IMR-90 (cell line): ENCODE measurements around the gene HES4. TPM values are rescaled to one million over a fixed set of nuclear protein-coding genes. Genes with fewer than 3 reads are reported as not detected.
A peak's percentile ranks its signal among the peaks of the same experiment; 100 is the strongest.

ENCODE experiments used
- ATAC-seq: fragments of 200-7000 bp; cut with Tn5 transposase; 2 replicates; pipeline ENCODE4 v1.9.1; 2020; ENCODE audit warnings: low read depth, mild to moderate bottlenecking, moderate library complexity
- BruUV-seq: library from RNA; stranded (reverse); fragments of 400-500 nt; replicated peaks from 2 replicates; lab custom pipeline; 2021; lab: Mats Ljungman, UMichigan
- CTCF ChIA-PET: fragments of 300-600 bp; formaldehyde crosslinking; extraction: SDS; loops from one replicate; lab custom pipeline; 2021; ENCODE audit warnings: antibody characterized with exemption; lab: Yijun Ruan, JAX
- POLR2A ChIA-PET: fragments of 300-600 bp; sonication (Branson Sonifier 250); formaldehyde crosslinking; loops from one replicate; lab custom pipeline; 2022; ENCODE audit warnings: antibody characterized with exemption; ENCODE audit not compliant: unreplicated experiment; lab: Charles Lee
- DNase-seq: peaks from one replicate; pipeline ENCODE4 v3.0.0; 2013
- H2AFZ ChIP-seq: replicated peaks from 2 replicates; pipeline ENCODE3; 2013; ENCODE audit warnings: low read length, mild to moderate bottlenecking; ENCODE audit not compliant: poor library complexity
- H2AK5ac ChIP-seq: 2 replicates; pipeline ENCODE4 v1.6.1; 2013; ENCODE audit warnings: low read depth, low read length, inconsistent platforms
- H2AK9ac ChIP-seq: replicated peaks from 2 replicates; pipeline ENCODE3; 2013; ENCODE audit warnings: mild to moderate bottlenecking, low read depth, low read length, moderate library complexity; ENCODE audit not compliant: poor library complexity
- H2BK120ac ChIP-seq: 2 replicates; pipeline ENCODE4 v1.6.1; 2013; ENCODE audit warnings: low read depth, low read length, inconsistent platforms
- H2BK15ac ChIP-seq: 3 replicates; pipeline ENCODE4 v1.6.1; 2013; ENCODE audit warnings: low read depth, low read length, inconsistent platforms
- H2BK20ac ChIP-seq: 2 replicates; pipeline ENCODE4 v1.6.1; 2013; ENCODE audit warnings: low read depth, mild to moderate bottlenecking, inconsistent platforms, low read length, moderate library complexity
- H2BK5ac ChIP-seq: 2 replicates; pipeline ENCODE4 v1.6.1; 2013; ENCODE audit warnings: mild to moderate bottlenecking, low read depth, low read length, inconsistent platforms; ENCODE audit not compliant: poor library complexity, severe bottlenecking
- H3K14ac ChIP-seq: replicated peaks from 2 replicates; pipeline ENCODE4 v1.6.1; 2013; ENCODE audit warnings: low read depth, low read length, inconsistent platforms
- H3K18ac ChIP-seq: 2 replicates; pipeline ENCODE4 v1.6.1; 2013; ENCODE audit warnings: low read depth, low read length, control low read depth
- H3K23ac ChIP-seq: 2 replicates; pipeline ENCODE4 v1.6.1; 2013; ENCODE audit warnings: low read depth, low read length, inconsistent platforms
- H3K27ac ChIP-seq: 2 replicates; pipeline ENCODE4 v1.5.1; 2013; ENCODE audit warnings: mild to moderate bottlenecking, control low read depth, low read length; ENCODE audit not compliant: insufficient read depth
- H3K27me3 ChIP-seq: 2 replicates; pipeline ENCODE4 v1.6.1; 2013; ENCODE audit warnings: low read length; ENCODE audit not compliant: control insufficient read depth, insufficient read depth
- H3K36me3 ChIP-seq: 2 replicates; pipeline ENCODE4 v1.6.1; 2013; ENCODE audit warnings: low read length, mixed read lengths; ENCODE audit not compliant: control insufficient read depth, insufficient read depth
- H3K4ac ChIP-seq: 2 replicates; pipeline ENCODE4 v1.6.1; 2013; ENCODE audit warnings: low read depth, low read length, inconsistent platforms
- H3K4me1 ChIP-seq: 2 replicates; pipeline ENCODE4 v1.6.1; 2013; ENCODE audit warnings: low read length, mixed read lengths; ENCODE audit not compliant: control insufficient read depth, insufficient read depth
- H3K4me2 ChIP-seq: 2 replicates; pipeline ENCODE4 v1.6.1; 2013; ENCODE audit warnings: low read depth, mild to moderate bottlenecking, control low read depth, low read length, moderate library complexity
- H3K4me3 ChIP-seq: 2 replicates; pipeline ENCODE4 v1.5.1; 2013; ENCODE audit warnings: low read depth, mild to moderate bottlenecking, control low read depth, low read length, moderate library complexity; ENCODE audit not compliant: insufficient read depth
- H3K56ac ChIP-seq: 2 replicates; pipeline ENCODE4 v1.6.1; 2013; ENCODE audit warnings: low read length, inconsistent platforms; ENCODE audit not compliant: insufficient read depth; ENCODE audit errors: extremely low read depth
- H3K79me1 ChIP-seq, 2 experiments: 2 replicates each; pipeline ENCODE4 v1.6.1; 2013; ENCODE audit warnings: low read length in 2 of 2, inconsistent platforms in 1 of 2, low read depth in 1 of 2
- H3K9ac ChIP-seq: 2 replicates; pipeline ENCODE4 v1.6.1; 2013; ENCODE audit warnings: low read depth, low read length, control low read depth
- H3K9me1 ChIP-seq: 2 replicates; pipeline ENCODE4 v1.6.1; 2013; ENCODE audit warnings: low read length, inconsistent platforms; ENCODE audit not compliant: insufficient read depth
- H3K9me3 ChIP-seq: 2 replicates; pipeline ENCODE4 v1.6.1; 2013; ENCODE audit warnings: low read length; ENCODE audit not compliant: control insufficient read depth, insufficient read depth
- H4K20me1 ChIP-seq: 2 replicates; pipeline ENCODE4 v1.6.1; 2013; ENCODE audit warnings: low read length, inconsistent platforms; ENCODE audit not compliant: insufficient read depth
- H4K5ac ChIP-seq: 2 replicates; pipeline ENCODE4 v1.6.1; 2013; ENCODE audit warnings: mild to moderate bottlenecking, low read depth, low read length, control low read depth
- H4K8ac ChIP-seq, 2 experiments: 2 replicates each; pipeline ENCODE4 v1.6.1; 2013; ENCODE audit warnings: low read depth in 2 of 2, low read length in 2 of 2, control low read depth in 1 of 2, inconsistent platforms in 1 of 2
- H4K91ac ChIP-seq: 2 replicates; pipeline ENCODE4 v1.6.1; 2013; ENCODE audit warnings: low read depth, low read length, inconsistent platforms; ENCODE audit not compliant: insufficient read depth
- BHLHE40 ChIP-seq: fragments of 150-350 bp; IDR thresholded peaks from 2 replicates; pipeline ENCODE4 v1.6.1; 2016; ENCODE audit warnings: mild to moderate bottlenecking, low read depth, low read length
- WGBS, 2 experiments: methylation state at CpG; one replicate each; pipeline versions ENCODE4 v1.1.5 to v1.1.7; 2013; ENCODE audit warnings: missing lambda C conversion rate in 2 of 2; ENCODE audit not compliant: insufficient read length in 1 of 2; ENCODE audit errors: extremely low coverage in 2 of 2; 5-methylcytosine and 5-hydroxymethylcytosine counted together
- dilution Hi-C: fragments of 300-500 bp; cut with HindIII; formaldehyde crosslinking; loops from one replicate; pipeline ENCODE4 v1.14.3; 2018; ENCODE audit warnings: low sequenced_read_pairs; ENCODE audit not compliant: unreplicated experiment
- in situ Hi-C: fragments of 300-500 bp; cut with MboI; formaldehyde crosslinking; loops from 3 replicates; pipeline ENCODE4 v1.14.3; 2019; ENCODE audit warnings: low sequenced_read_pairs, inconsistent platforms, mixed read lengths
- intact Hi-C: fragments of 100-400 bp; cut with micrococcal nuclease; formaldehyde crosslinking; loops from 2 replicates; pipeline ENCODE4 v1.10.0; 2022
- polyA plus RNA-seq, 3 experiments: library from polyadenylated mRNA; depleted of rRNA; stranded (reverse); fragments of >200 nt; gene quantifications; 2 replicates each; pipeline ENCODE4 v1.2.3, GENCODE V29; 2012; ENCODE audit warnings: low replicate concordance in 1 of 3
- total RNA-seq: library from RNA; depleted of rRNA; stranded (reverse); fragments of >200 nt; gene quantifications from 2 replicates; pipeline ENCODE4 v1.2.3, GENCODE V29; 2012
- TF ChIP-seq, protein P1 (sequence below): conservative IDR thresholded peaks from 2 replicates; pipeline ENCODE4 v1.5.1; 2012; ENCODE audit warnings: mild to moderate bottlenecking, low read depth, low read length, improper control_type of control experiment

Gene HES4
- total and polyA plus RNA-seq, 2 of the 4 experiments (the other 2 are of a cell fraction) = 1.4 to 11.7 TPM

DNA sequence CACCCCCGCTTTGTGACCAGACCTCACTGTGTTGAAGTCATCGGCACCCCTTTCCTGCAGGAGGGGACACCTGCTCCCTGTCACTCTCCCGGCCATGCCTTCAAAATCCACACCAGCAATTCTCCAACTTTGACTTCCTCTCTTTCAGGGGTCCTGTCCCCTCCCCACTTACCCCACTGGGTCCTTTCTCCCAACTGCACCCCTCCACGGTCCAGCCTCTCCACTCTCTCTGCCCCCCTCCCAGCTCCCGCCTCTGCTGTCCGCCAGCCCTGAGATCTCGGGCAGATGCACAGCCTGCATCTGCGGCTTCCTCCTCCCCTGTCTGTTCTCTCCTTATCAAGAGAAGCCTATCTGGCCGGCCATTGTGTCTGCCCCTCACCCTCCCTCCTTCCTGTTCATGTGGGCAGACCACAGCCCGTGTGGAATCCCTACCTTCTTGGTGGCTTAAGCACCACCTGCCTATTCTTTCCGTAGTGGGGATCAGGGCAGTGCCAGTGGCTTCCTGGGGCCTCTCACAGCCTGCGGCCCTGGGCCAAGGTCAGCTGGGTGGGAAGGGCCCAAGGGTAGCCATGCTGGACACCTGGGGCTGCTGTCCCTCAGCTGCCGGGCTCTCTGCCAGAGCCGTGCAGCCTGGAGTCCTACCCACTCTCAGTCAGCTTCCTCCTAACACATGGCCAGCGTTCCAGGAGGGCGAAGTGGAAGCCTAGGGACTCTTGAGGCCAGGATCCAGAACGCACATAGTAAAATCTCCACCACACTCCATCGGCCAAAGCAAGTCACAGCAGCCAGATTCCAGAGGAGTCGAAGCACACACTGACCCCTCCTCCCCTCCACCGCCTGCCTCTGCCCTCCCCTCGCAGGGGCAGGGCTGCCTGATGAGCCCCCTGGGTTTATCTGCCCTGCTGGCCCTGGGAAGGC, 5.1 kb upstream of the HES4 start:
- no peak overlapping the region for H3K4me2 ChIP-seq
- in situ Hi-C loops = no loop called here
- H3K9me1 ChIP-seq = peaks cover 6% of the 10 kb centered on the region; the same call in 1 of the 2 replicates

More for the DNA sequence above, 5.1 kb upstream of the HES4 start:
- Histone ChIP-seq H4K20me1 (peaks cover 4% of the 10 kb centered on the region; the same call in 1 of the 2 replicates), H3K9me3 (no peaks in the 10 kb centered on the region), H3K9ac (no peak overlapping the region), H3K79me1 (peaks cover 9 to 24% of the 10 kb centered on the region in 2 experiments; a peak in 3 of 4 replicates), H3K36me3 (no peaks in the 10 kb centered on the region), H3K27me3 (no peaks in the 10 kb centered on the region), H3K4me1 (peaks cover 8% of the 10 kb centered on the region), H3K14ac (no peak overlapping the region), H2BK15ac (no peak overlapping the region), H3K4ac (no peak overlapping the region), H2AK9ac (peak overlapping the region; percentile 77), H3K23ac (no peak overlapping the region), H2BK5ac (peak overlapping the region; percentile 44), H4K91ac (no peak overlapping the region), H4K5ac (no peak overlapping the region), H2BK120ac (no peak overlapping the region), H3K18ac (no peak overlapping the region), H2BK20ac (no peak overlapping the region), H2AK5ac (peak overlapping the region; percentile 50; the same call in 1 of the 2 replicates), H3K27ac (no peak overlapping the region), H2AFZ (peak overlapping the region; percentile 72), H3K4me3 (no peak overlapping the region), H3K56ac (no peak overlapping the region), H4K8ac (peak overlapping the region in 1 of 2 experiments; percentile 15; a peak in 1 of 4 replicates)
- WGBS, 2 experiments = 73% methylated on average over 3 of the region's 21 CpGs; no CpG with 5 or more reads in 1 of the 2 experiments
- CTCF ChIA-PET = interaction anchor here (0.5 kb wide), 1 partner anchor 135 kb away, joined by 3 read pairs; no protein-coding TSS in a partner anchor
- ATAC-seq = peak; percentile 61
- no TSS peak for BruUV-seq
- dilution Hi-C loops (no loop called here), intact Hi-C loops (loop anchor here (5.0 kb wide), 1 partner anchor 52 kb away; no protein-coding TSS in a partner anchor)
- DNase-seq = peak; percentile 66
- POLR2A ChIA-PET = no interaction called here
- peak; percentile 31; the same call in 1 of the 2 replicates for TF ChIP-seq BHLHE40
- TF ChIP-seq, protein P1, sequence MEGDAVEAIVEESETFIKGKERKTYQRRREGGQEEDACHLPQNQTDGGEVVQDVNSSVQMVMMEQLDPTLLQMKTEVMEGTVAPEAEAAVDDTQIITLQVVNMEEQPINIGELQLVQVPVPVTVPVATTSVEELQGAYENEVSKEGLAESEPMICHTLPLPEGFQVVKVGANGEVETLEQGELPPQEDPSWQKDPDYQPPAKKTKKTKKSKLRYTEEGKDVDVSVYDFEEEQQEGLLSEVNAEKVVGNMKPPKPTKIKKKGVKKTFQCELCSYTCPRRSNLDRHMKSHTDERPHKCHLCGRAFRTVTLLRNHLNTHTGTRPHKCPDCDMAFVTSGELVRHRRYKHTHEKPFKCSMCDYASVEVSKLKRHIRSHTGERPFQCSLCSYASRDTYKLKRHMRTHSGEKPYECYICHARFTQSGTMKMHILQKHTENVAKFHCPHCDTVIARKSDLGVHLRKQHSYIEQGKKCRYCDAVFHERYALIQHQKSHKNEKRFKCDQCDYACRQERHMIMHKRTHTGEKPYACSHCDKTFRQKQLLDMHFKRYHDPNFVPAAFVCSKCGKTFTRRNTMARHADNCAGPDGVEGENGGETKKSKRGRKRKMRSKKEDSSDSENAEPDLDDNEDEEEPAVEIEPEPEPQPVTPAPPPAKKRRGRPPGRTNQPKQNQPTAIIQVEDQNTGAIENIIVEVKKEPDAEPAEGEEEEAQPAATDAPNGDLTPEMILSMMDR = no peak
